ENCODE data around the gene GKN2. TPM values are rescaled to one million over a fixed set of nuclear protein-coding genes. Genes with fewer than 3 reads are reported as not detected.

The GKN2 gene
- total and polyA plus RNA-seq, 4 donors: 3.4 to 429 (median 102) TPM

DNA sequence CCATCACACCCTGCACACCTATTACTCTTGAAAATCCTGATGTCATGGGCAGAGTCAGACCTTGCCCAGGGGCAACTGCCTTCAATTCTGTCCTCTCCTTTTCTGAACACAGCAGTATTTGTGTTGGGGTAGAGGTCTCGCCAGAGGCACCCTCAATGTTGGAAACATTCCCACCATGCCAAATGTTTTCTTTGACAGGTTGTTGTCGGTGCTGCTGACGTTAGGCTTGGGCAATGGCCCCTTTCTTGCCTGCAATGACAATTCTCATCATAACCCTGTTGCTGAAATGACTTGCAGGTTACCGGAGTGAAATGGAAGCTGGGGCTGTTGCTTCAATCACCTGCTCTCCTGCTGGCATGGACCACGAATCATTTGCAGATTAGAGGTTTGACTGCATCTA is 39.6 kb upstream of the GKN2 start:
- no peak overlapping the region for H3K9ac ChIP-seq (ENCODE audit: insufficient read depth in 1 of 2, low read length in 2 of 2)
- no peak for DNase-seq
- ATAC-seq (ENCODE audit: insufficient read depth, low FRiP score): no peak
- H3K36me3 ChIP-seq (ENCODE audit: control insufficient read depth in 4 of 4, insufficient read depth in 4 of 4, low read length in 4 of 4): no peaks in the 10 kb centered on the region
- H3K4me3 ChIP-seq: no peak overlapping the region
- H3K27ac ChIP-seq (ENCODE audit: low read depth in 1 of 2, low read length in 1 of 2): no peak overlapping the region
- H3K27me3 ChIP-seq (ENCODE audit: control insufficient read depth in 3 of 3, insufficient read depth in 3 of 3, low read length in 2 of 3): no peaks in the 10 kb centered on the region
- H3K4me1 ChIP-seq (ENCODE audit: control insufficient read depth in 5 of 5, insufficient read depth in 5 of 5, low read length in 5 of 5): peaks cover 0 to 2% (median 0%) of the 10 kb centered on the region in 5 donors
- no peaks in the 10 kb centered on the region for H3K9me3 ChIP-seq (ENCODE audit: control insufficient read depth in 4 of 4, insufficient read depth in 3 of 4, low read length in 3 of 4)
- WGBS, 2 donors: 89 to 92% methylated on average over 5 of the region's 5 CpGs
- TF ChIP-seq, protein P1, sequence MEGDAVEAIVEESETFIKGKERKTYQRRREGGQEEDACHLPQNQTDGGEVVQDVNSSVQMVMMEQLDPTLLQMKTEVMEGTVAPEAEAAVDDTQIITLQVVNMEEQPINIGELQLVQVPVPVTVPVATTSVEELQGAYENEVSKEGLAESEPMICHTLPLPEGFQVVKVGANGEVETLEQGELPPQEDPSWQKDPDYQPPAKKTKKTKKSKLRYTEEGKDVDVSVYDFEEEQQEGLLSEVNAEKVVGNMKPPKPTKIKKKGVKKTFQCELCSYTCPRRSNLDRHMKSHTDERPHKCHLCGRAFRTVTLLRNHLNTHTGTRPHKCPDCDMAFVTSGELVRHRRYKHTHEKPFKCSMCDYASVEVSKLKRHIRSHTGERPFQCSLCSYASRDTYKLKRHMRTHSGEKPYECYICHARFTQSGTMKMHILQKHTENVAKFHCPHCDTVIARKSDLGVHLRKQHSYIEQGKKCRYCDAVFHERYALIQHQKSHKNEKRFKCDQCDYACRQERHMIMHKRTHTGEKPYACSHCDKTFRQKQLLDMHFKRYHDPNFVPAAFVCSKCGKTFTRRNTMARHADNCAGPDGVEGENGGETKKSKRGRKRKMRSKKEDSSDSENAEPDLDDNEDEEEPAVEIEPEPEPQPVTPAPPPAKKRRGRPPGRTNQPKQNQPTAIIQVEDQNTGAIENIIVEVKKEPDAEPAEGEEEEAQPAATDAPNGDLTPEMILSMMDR (IDR thresholded peaks at IDR 0.05; ENCODE audit: control extremely low read depth, extremely low read depth): no peak

DNA sequence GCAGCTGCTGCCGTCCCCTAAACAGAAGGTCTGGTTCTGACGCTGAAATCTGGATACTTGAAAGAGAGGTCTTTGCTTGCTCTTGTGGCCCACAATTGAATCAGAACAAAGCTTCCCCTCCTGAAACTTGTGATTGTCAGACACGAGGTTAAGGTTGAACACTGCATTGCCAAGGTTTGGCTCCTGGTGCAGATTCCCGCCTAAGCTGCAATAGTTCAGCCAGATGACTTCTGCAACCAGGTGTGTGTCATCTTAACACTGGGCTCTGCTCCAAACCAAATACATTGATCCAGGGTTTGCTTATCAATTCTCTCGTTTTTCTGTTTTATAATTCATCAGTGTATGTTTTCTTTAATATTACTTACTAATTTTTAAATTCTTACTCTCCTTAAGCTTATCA is 36.3 kb upstream of the GKN2 start:
- no peak for ATAC-seq (ENCODE audit: insufficient read depth, low FRiP score)

DNA sequence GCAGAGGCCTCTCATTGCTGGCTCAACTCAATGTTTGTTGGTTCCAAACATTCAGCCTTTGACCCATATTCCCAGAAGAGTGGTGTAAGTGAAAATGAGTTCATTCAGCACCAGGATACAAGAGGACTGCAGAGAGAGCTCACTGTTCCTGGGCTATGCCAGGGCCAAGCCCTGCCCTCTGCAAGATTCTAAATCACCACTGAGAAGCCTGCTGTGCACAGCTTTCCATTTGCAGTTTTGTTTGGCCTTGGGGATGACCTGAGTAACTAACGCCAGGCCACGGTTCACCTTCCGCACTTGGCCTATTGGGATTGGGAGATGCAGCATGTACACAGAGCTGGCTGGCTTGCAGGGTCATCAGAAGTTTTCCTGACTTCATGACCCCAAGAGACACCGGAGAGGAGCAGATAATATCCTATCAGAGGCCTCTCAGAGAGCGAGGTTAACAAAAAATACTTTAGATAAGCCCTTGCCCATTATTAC is 34.4 kb upstream of the GKN2 start:
- 80 to 89% methylated on average over 5 of the region's 5 CpGs for WGBS, 2 donors
- no peak overlapping the region for H3K4me3 ChIP-seq
- no peak overlapping the region for H3K27ac ChIP-seq (ENCODE audit: low read depth in 1 of 2, low read length in 1 of 2)
- ATAC-seq (ENCODE audit: insufficient read depth, low FRiP score) (no peak), DNase-seq (no peak)
- no peak overlapping the region for H3K9ac ChIP-seq (ENCODE audit: insufficient read depth in 1 of 2, low read length in 2 of 2)
- no peaks in the 10 kb centered on the region for H3K27me3 ChIP-seq (ENCODE audit: control insufficient read depth in 3 of 3, insufficient read depth in 3 of 3, low read length in 2 of 3)
- no peaks in the 10 kb centered on the region for H3K4me1 ChIP-seq (ENCODE audit: control insufficient read depth in 5 of 5, insufficient read depth in 5 of 5, low read length in 5 of 5)
- no peaks in the 10 kb centered on the region for H3K36me3 ChIP-seq (ENCODE audit: control insufficient read depth in 4 of 4, insufficient read depth in 4 of 4, low read length in 4 of 4)
- TF ChIP-seq, protein P1 (IDR thresholded peaks at IDR 0.05; ENCODE audit: control extremely low read depth, extremely low read depth): no peak
- no peaks in the 10 kb centered on the region for H3K9me3 ChIP-seq (ENCODE audit: control insufficient read depth in 4 of 4, insufficient read depth in 3 of 4, low read length in 3 of 4)

More for the DNA sequence above, 36.3 kb upstream of the GKN2 start:
- Histone ChIP-seq H3K9ac (ENCODE audit: insufficient read depth in 1 of 2, low read length in 2 of 2) (no peak overlapping the region), H3K4me1 (ENCODE audit: control insufficient read depth in 5 of 5, insufficient read depth in 5 of 5, low read length in 5 of 5) (no peaks in the 10 kb centered on the region), H3K9me3 (ENCODE audit: control insufficient read depth in 4 of 4, insufficient read depth in 3 of 4, low read length in 3 of 4) (no peaks in the 10 kb centered on the region), H3K4me3 (no peak overlapping the region), H3K36me3 (ENCODE audit: control insufficient read depth in 4 of 4, insufficient read depth in 4 of 4, low read length in 4 of 4) (no peaks in the 10 kb centered on the region), H3K27ac (ENCODE audit: low read depth in 1 of 2, low read length in 1 of 2) (no peak overlapping the region), H3K27me3 (ENCODE audit: control insufficient read depth in 3 of 3, insufficient read depth in 3 of 3, low read length in 2 of 3) (no peaks in the 10 kb centered on the region)
- 65 to 80% methylated on average over 5 of the region's 5 CpGs for WGBS, 2 donors
- DNase-seq: peak in 1 of 3 donors; percentile 15
- TF ChIP-seq, protein P1 (IDR thresholded peaks at IDR 0.05; ENCODE audit: control extremely low read depth, extremely low read depth): no peak

DNA sequence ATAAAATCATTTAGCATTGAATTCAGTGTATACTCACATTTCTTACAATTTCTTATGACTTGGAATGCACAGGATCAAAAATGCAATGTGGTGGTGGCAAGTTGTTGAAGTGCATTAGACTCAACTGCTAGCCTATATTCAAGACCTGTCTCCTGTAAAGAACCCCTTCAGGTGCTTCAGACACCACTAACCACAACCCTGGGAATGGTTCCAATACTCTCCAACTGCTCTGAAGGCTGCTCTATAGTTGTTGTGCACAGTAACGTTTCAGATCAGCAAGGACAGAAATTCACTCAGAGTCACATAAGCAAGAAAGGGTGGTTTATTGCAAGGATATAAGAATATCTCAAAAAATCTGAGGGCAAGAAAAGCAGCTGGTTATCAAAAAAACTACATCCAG is 28.3 kb upstream of the GKN2 start:
- ATAC-seq (ENCODE audit: insufficient read depth, low FRiP score): no peak
- TF ChIP-seq, protein P1 (IDR thresholded peaks at IDR 0.05; ENCODE audit: control extremely low read depth, extremely low read depth): no peak
- 32 to 45% methylated on average over 1 of the region's 1 CpG for WGBS, 2 donors
- H3K4me1 ChIP-seq (ENCODE audit: control insufficient read depth in 5 of 5, insufficient read depth in 5 of 5, low read length in 5 of 5): no peaks in the 10 kb centered on the region
- no peak overlapping the region for H3K9ac ChIP-seq (ENCODE audit: insufficient read depth in 1 of 2, low read length in 2 of 2)
- no peak overlapping the region for H3K4me3 ChIP-seq
- H3K27me3 ChIP-seq (ENCODE audit: control insufficient read depth in 3 of 3, insufficient read depth in 3 of 3, low read length in 2 of 3): no peaks in the 10 kb centered on the region
- peak in 1 of 3 donors; percentile 60 for DNase-seq
- H3K27ac ChIP-seq (ENCODE audit: low read depth in 1 of 2, low read length in 1 of 2): no peak overlapping the region
- H3K9me3 ChIP-seq (ENCODE audit: control insufficient read depth in 4 of 4, insufficient read depth in 3 of 4, low read length in 3 of 4): no peaks in the 10 kb centered on the region
- H3K36me3 ChIP-seq (ENCODE audit: control insufficient read depth in 4 of 4, insufficient read depth in 4 of 4, low read length in 4 of 4): no peaks in the 10 kb centered on the region

Measured in lung (tissue), 12 donors.